HG02763 (cell line): ENCODE data around the gene SEMA6A.

Experiments
- ATAC-seq: cut with Tn5 transposase; IDR thresholded peaks from one replicate; pipeline ENCODE4 v1.9.1; 2021; ENCODE audit warnings: mild to moderate bottlenecking, moderate library complexity; ENCODE audit not compliant: unreplicated experiment

SEMA6A gene, protein sequence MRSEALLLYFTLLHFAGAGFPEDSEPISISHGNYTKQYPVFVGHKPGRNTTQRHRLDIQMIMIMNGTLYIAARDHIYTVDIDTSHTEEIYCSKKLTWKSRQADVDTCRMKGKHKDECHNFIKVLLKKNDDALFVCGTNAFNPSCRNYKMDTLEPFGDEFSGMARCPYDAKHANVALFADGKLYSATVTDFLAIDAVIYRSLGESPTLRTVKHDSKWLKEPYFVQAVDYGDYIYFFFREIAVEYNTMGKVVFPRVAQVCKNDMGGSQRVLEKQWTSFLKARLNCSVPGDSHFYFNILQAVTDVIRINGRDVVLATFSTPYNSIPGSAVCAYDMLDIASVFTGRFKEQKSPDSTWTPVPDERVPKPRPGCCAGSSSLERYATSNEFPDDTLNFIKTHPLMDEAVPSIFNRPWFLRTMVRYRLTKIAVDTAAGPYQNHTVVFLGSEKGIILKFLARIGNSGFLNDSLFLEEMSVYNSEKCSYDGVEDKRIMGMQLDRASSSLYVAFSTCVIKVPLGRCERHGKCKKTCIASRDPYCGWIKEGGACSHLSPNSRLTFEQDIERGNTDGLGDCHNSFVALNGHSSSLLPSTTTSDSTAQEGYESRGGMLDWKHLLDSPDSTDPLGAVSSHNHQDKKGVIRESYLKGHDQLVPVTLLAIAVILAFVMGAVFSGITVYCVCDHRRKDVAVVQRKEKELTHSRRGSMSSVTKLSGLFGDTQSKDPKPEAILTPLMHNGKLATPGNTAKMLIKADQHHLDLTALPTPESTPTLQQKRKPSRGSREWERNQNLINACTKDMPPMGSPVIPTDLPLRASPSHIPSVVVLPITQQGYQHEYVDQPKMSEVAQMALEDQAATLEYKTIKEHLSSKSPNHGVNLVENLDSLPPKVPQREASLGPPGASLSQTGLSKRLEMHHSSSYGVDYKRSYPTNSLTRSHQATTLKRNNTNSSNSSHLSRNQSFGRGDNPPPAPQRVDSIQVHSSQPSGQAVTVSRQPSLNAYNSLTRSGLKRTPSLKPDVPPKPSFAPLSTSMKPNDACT

DNA sequence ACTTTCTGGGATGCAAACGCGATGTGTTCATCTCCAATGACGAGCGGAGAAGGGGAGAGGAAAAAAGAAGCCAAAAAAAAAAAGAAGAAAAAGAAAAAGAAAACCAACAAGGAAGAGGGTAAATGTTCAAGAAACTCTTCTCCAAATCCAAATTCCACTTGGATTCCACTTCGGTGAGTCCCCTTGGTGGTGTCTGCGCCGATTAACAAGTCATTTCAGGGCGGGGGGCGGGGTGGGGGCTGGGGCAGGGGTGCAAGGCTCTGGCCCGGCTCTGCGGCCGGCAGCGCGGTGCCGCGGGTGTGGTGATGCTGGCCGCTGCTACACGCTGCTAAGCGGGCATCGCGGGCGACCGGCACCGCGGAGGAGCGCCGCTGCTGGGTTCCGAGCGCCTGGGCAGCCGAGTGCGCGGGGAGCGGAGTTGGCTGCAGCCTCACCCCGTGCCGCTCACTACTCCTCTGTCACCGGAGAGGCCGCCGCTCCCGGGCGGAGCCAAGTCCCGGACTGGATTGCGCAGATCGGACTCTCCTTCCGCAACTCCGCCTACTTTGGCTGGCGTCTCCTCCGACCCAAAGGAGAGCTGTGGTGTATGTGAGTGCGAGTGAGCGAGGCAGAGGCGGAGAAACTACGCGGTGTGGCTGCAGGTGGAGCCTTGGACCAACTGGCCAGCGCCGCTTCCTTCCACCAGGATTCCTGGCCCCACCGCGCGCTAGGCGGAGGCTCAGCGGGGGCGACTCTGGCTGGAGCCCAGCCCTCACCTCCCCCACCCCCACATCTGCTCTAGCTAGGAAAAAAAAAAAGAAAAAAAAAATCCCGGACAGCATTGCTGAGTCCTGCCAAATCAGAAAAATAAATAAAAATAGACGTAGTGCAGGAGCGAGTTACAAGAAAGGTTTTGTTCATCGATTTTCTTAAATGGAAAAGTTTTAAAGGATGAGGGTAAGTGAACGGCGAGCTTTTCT lies at the start of gene SEMA6A:
Gene SEMA6A, minus strand, starts transcription at position 457 of the 959 bp plus-strand sequence. CDS start 69,879 bp downstream, outside the sequence.
- peak; percentile 54 for ATAC-seq

DNA sequence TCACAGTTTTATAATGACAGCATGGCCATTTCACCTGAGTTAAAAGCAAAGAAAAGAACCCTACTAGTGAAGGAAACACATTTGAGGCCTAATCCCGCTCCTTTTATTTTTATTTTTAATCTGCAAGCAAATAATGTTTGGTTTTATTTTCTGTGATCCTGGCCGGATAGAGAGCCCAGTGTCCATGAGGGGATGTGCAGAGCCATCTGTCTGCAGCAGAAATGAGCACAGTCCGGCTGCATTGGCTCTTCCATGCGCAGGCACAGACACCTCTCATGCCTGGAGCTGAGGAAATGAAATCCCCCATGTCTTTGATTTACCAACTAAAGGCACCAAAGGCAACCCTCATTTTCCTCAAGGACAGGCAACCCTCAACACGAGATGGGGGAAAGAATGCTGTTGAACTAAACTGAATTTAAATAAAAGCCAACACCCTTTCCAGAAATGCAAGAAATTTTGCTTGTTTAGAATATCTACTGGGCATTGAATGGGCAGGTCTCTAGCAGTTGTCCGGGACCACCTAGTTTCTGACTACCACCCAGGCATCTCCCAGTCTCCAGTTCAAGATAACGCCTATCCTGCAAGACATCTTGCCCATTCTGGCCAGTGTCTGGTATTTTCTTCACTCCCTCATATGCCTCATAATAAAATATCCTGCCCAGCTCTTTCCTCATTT lies 47.9 kb upstream of the SEMA6A start:
- no peak for ATAC-seq

DNA sequence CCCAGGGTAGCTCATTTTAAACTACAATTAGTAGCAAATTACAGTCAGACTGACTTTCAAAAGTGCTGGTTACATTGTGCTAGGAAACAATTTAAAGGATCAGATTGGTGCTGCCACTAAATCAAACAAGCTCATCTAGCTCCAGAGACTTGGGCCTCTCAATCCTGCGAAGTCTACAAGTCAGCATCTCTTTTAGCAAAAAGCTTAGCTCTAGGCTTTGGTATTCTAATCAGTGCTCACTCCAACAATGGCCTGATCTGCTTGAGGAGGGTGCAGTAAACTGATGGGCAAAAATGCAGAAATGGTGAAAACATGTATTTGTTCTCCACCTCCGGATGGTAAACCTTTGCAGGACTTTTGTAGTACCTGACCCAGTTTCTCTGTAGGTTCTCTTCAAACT lies 47.0 kb upstream of the SEMA6A start:
- ATAC-seq: no peak

DNA sequence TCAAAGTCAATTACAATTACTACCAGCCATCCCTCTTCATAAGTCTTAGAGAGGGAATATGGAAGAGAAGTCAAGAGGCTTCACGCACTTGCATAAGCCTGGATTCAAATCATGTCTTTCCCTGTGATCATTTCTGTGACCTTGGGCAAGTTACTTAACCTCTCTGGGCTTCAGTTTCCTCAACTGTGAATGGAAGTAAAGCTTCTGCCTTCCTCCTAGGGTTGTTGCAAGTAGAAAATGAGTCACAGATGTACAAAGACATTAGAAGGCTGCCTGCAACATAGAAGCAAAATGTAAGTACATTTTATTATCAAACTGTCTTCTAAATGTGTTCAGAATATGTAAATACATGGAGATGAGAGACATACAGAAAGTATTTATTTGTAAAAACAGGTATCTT lies 42.3 kb upstream of the SEMA6A start:
- ATAC-seq: no peak

DNA sequence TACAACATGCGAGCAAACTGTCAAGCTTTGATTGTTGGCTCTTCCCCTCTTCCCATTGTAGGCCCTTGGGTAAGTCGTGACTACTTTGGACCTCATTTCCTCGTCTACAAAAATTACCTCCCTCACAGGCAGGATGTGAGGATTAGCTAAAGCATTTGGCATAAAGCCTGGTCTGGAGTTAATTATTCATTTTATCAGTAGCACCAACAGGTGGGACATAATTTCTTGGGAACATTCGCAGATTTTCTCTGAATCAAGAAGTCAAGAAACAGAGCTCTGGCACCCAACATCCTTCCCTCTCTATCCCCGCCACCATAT lies 39.9 kb upstream of the SEMA6A start:
- no peak for ATAC-seq

DNA sequence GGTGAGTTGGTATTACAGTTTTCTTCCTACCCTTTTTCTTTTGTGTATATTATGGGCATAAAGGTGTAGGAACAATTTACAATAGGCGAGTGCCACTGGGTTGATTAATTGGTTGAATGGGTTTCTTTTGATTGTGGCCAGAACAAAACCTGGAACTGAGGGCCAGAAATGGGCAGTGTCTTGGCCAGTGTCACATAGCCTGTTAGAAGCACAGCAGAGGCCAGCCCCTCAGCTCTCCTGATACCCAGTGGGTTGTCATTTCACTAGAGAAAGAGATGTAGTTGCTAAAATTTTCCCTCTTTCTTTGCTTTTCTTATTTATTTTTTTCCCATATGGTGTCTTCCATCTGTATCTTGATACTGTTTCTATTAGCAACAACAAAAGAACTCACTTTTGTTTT lies 38.8 kb upstream of the SEMA6A start:
- no peak for ATAC-seq

DNA sequence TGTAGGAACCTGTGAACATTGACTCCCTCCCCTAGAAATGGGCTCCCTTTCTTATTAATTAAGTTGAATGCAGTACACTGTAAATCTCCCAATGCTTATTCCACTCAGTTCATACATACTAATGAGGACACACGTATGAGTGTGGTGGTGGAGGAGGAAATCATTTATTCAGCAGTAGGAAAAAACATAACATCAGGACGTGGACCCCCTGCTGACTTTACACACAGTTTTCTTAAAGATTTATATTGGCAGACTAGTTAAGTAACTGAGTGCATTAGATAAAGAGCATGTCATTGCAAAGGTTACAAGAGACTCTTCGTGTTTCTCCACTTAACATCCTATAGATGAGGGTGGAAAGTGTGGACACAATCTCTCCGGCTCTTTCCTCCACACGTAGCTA lies 37.8 kb upstream of the SEMA6A start:
- no peak for ATAC-seq

DNA sequence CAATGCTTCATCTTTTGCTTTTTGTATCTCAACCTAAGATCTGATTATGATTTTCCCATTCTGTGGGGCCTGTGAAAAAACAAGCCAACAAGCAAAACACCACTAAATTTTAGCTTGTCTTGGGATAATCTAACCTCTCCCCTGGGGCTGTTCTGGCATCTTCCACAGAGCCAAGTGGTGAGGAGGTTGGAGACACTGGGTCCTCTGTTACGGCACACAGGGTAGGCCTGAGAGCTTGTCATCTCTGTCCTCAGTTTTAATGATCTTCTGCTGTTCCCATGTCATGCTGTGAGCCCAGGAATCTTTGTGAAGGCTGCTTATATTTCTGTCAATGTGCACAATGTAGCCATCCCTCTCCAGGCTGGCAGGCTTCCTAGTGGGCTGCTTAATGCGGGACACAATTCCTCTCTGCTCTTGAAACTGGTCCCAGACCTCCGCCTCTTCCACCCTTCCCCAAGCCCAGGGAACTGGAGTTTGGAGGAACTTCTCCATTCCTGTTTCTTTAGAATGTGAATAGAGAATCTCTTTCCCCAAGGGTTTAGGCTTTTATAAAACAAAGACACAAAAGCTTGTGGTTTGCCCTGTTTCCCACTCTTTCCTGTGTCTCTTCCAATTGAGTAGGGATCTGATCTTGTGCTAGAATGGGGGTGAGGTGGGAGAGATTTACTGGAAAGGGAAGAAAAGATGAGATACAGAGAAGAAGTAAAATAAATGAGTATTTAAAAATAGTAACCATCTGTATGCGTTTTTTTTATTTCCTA lies 30.9 kb upstream of the SEMA6A start:
- ATAC-seq: no peak

DNA sequence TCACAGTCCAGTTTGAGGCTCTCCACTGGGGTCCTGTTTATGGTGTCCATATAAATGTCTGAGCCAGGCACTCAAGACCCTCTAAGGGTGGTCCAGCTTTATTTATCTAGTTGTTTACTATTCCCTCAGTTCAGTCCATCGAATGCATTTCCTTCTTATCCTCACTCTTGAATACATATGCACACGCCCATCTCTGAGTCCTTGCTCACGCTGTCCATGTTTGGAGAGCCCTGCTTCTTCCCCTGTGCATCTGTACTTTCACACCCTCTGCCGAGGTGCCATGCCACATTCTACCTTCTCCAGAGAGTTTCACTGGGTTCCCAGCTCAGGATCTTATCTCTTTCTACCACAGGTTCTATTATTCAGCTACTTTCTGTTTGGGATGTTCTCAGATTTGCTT lies 30.2 kb upstream of the SEMA6A start:
- ATAC-seq: no peak

DNA sequence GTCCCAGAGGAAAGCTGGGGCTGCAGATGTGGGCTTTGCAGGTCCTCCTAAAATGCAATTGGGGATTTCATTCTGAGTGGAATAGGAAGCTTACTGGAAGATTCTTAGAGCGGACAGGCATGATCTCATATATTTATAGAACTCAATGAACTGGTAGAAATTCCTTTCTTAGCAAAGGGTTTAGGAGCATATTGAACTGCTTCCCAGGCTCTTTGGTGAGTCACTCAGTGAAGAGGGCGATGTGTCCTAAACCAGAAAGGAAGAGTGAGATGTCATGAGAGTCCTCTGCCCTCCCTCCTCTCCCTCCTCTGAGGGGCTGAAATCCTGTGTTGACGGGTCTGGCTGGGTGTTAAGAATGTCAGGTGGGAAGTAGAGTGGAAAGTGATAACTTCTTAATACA lies 26.3 kb upstream of the SEMA6A start:
- ATAC-seq: no peak

DNA sequence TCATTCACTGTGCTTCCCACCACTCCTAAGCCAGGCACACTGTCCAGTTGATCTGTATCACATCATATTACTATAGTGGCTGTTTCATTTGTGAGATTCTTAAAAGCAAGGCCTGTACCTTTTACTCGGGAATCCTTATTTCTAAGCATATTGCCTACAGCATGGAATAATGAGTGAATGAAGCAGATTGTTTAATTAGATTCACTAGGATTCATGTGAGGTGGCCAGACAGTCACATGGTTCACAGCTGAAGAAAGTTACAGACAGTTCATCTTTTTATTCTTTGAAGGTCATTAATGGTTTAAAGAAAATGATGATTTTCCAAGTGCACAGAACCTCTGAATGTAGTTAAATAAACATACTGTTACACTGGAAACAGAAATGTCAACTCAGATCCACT lies 24.3 kb upstream of the SEMA6A start:
- no peak for ATAC-seq

DNA sequence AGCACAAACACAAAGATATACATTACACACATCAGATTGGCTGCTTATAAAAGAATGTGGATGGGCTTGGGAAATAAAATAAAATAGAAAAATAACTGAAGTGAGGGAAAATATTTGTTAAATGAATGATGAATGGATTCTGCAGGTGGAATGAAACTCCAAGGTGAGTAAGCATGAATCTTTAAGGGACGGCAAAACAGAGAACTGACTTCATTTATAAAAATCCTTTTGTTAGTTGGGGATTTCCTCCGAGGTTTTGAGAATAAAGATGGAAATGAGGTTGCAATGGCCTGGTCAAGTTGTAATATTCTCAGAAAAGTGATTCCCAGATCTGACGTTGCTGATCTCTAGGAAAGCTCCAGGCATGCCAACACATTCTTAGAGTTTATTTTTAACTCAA lies 20.9 kb upstream of the SEMA6A start:
- ATAC-seq: no peak

DNA sequence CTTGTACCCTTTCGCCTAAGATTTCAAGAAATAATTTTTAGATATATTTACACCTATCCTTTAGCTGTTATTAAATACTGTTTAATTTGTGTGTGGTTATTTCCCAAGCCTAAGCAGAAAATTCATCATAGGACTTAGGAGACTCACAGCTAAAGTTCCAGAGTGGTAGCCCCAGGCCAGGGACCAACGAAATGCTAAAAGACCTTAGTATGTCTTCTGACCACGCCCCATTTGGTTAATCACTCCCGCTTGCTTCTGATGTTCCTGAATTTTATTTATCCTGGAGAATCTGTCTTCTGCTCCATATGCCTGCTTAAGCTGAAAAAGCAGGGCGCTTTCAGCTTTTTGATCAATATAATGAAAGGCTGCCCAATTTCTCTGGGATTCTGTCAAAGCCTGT lies 18.7 kb upstream of the SEMA6A start:
- ATAC-seq: no peak

DNA sequence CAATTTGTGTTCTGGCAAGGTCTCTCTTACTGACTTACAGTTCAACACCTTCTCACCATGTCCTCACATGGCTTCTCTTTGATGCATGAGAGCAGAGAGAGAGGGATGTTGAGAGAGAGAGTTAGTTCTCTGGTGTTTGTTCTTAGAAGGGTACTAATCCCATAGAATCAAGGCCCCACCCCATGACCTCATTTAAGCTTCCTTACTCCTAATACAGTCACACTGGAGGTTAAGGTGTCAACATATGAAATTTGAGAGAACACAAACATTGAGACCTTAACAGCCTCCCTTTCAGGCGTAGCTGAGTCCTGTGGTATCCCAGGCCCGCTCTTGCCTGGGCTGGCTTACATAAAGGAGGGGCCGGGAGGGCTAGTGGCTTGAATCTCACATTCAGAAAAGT lies 10.6 kb upstream of the SEMA6A start:
- ATAC-seq: no peak

DNA sequence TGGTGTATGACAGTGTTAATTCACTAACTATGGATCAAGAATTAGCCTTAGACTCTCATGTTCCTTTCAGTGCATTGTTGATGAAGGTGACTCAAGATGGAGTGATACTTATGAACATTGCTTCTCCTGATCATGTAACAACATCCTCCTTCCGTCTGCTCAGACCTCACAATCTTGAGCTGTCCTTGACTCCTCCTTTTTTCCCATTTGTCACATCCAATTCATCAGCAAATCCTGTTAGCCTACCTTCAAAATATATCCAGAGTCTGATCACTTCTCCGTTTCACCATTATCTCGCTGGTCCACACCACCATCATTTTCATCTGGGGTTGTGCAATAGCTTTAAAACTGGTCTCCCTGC lies 9.2 kb upstream of the SEMA6A start:
- no peak for ATAC-seq

DNA sequence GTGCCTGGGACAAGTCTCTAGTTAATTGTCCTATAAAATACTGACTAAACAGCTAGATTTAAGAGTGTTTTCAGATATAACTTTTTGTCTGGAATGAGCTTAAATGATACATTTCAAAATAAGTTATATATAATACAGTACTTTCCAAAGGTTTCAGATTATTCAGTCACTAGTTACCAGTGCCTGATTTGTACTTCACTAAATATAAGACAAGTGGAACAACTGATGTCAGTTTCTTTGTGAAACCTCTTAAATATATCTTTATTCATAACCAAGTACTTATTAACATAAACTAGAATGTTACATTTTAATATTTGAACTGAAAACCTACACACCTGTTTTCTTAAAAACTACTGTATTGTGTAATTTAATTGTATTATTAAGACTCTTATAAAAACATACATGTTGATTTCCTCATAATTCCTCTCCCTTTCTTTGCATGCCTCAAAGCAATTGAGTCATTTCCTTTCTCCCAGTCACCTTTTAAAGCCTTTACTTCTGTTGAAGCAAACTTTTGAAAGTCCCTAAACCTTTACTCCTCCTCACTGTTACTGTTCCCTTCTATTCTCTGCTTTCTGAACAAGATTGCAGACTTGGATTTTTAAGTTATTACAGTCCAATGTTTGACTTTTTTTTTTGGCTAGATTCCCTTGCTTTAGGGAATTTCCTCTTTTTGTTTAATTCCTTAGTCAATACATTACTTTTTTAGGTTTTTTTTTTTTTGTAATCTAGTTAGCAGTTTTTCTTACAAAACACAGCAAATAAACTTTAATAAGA lies 8.7 kb upstream of the SEMA6A start:
- ATAC-seq: no peak

DNA sequence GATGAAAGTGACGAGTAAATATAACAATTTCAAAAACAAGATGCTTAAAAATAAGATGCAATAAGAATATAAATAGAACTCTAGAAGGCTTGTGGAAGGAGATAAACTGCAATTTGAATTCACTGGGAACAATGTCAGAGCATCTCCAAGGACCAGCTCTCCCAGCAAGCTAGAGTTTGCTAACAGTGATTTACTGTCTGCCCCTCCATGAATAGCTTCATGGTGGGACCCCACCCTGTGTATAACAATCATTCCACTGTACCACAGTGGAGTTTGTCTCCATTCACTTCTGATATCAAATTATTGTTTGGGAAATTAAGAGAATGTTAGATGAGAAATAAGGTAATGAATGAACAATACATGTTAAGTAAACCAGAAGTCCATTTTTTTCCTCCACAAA lies 7.3 kb upstream of the SEMA6A start:
- no peak for ATAC-seq

DNA sequence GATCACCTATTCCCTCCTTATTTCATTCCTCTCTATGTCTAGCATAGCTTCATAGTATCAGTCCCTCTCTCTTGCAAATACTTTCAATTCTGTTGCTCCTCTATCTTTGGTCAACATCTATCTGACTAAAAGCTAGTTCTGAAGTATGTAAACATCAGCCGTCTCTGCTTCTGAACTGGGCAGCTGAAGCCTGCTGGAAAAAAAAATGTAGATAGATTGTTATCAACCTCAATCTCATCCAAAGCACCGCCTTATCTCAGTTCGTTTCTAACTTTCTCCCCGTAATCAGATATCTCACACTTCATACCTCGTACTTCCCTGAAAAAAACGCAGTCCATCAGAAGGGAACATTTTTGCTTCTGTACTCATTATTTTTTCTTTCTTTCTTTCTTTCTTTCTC lies 4.5 kb upstream of the SEMA6A start:
- ATAC-seq: no peak

DNA sequence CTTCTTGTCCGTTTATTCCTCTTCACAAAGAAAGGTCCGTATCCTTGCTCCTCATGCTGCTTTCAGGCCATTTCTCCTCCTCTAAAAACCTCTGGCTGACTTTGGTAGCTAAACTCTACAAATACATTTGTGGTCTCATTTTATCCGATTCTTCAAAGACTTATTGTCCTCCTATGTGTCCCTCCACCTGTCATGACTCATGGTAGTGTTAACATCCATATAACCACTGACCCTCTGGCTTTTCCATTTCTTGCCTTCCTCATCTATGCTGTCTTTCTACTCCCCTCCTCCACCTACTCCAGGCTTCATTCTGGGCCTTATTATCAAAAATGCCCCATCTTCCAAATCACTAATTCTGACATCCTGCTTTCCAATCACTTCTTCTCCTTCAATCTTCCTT lies 4.1 kb upstream of the SEMA6A start:
- ATAC-seq: no peak
